Lung (tissue), 12 donors: Measurements from ENCODE around the gene EHMT1. TPM values are rescaled to one million over a fixed set of nuclear protein-coding genes. Genes with fewer than 3 reads are reported as not detected.

Experiments
- ATAC-seq: fragments of 200-7000 bp; cut with Tn5 transposase; one replicate; pipeline ENCODE4 v1.9.1; 2020; ENCODE audit warnings: moderate number of reproducible peaks; ENCODE audit not compliant: insufficient read depth, low FRiP score
- DNase-seq, 3 donors: peaks; one replicate each; pipeline ENCODE4 v3.0.0-alpha.2; 2013 to 2017
- H3K27ac ChIP-seq, 2 donors: one replicate each; pipeline ENCODE4 v1.5.1; 2013; ENCODE audit warnings: mild to moderate bottlenecking in 2 of 2, moderate library complexity in 2 of 2, control low read depth in 1 of 2, inconsistent platforms in 1 of 2, low read depth in 1 of 2, low read length in 1 of 2
- H3K27me3 ChIP-seq, 3 donors: one replicate each; pipeline ENCODE4 v1.5.1; 2013; ENCODE audit warnings: low read length in 2 of 3; ENCODE audit not compliant: control insufficient read depth in 3 of 3, insufficient read depth in 3 of 3
- H3K36me3 ChIP-seq, 4 donors: one replicate each; pipeline ENCODE4 v1.5.1; 2013; ENCODE audit warnings: low read length in 4 of 4, mild to moderate bottlenecking in 1 of 4, moderate library complexity in 1 of 4; ENCODE audit not compliant: control insufficient read depth in 4 of 4, insufficient read depth in 4 of 4
- H3K4me1 ChIP-seq, 5 donors: one replicate each; pipeline ENCODE4 v1.5.1; 2013; ENCODE audit warnings: low read length in 5 of 5, mild to moderate bottlenecking in 2 of 5, moderate library complexity in 1 of 5; ENCODE audit not compliant: control insufficient read depth in 5 of 5, insufficient read depth in 5 of 5
- H3K4me3 ChIP-seq: one replicate; pipeline ENCODE4 v1.5.1; 2013; ENCODE audit warnings: mild to moderate bottlenecking, control low read depth, moderate library complexity
- H3K9ac ChIP-seq, 2 donors: one replicate each; pipeline ENCODE4 v1.5.1; 2013; ENCODE audit warnings: low read length in 2 of 2, control low read depth in 1 of 2; ENCODE audit not compliant: insufficient read depth in 1 of 2
- H3K9me3 ChIP-seq, 4 donors: one replicate each; pipeline ENCODE4 v1.5.1; 2013; ENCODE audit warnings: low read length in 3 of 4, mild to moderate bottlenecking in 1 of 4, moderate library complexity in 1 of 4; ENCODE audit not compliant: control insufficient read depth in 4 of 4, insufficient read depth in 3 of 4
- WGBS, 2 donors: extraction: QIAGEN DNeasy Blood & Tissue Kit; methylation state at CpG; one replicate each; pipeline ENCODE4 v1.1.7; 2013; 5-methylcytosine and 5-hydroxymethylcytosine counted together
- polyA plus RNA-seq, 2 donors: library from polyadenylated mRNA; stranded (reverse); fragments of 200-250 nt; gene quantifications; one replicate each; pipeline ENCODE4 v1.2.1, GENCODE V29; 2013
- total RNA-seq, 2 donors: library from RNA; depleted of rRNA in 1 of 2; stranded (reverse); fragments of >200 nt in 1 of 2; gene quantifications; one replicate each; pipeline ENCODE4 v1.2.1, GENCODE V29; 2014 to 2021
- TF ChIP-seq, protein P1 (sequence below): IDR thresholded peaks from 2 replicates; pipeline ENCODE4 v1.5.1; 2012; ENCODE audit warnings: mild to moderate bottlenecking; ENCODE audit errors: control extremely low read depth, extremely low read depth
- donor health status: control.
- donor health status: control.
- donor health status: Bipolar disorder and iron deficiency.
- donor health status: healthy.
- donor health status: DM: yes; HTN: yes; CAD: no.

The EHMT1 gene
- total and polyA plus RNA-seq, 4 donors = 32.2 to 91.5 (median 58.1) TPM

DNA sequence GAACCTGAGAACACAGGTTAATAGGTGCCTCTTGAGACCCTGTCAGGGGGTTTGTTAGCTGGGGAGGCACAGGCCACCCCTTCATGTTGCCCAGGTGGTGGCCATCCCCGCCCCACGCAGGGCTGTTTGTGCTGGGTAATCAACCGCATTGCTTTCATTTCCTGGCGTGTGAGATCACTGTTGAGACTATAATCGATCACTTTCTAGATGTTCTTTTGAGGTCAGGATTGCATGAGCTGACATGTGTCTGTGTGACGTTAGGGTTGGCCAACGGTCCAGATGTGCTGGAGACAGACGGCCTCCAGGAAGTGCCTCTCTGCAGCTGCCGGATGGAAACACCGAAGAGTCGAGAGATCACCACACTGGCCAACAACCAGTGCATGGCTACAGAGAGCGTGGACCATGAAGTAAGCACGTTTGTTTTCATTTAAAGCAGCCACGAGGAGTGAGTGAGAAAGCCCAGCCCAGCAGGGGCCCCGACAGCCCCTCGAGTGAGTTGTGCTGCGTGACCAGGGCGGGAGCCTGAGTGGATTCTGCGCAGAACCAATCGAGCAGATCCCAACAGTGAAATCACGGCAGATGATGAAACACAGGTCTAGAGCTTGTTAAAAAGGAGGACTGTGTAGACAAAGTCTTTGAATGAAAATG is 143.7 kb downstream of the EHMT1 start:
- Histone ChIP-seq H3K27ac (no peak overlapping the region), H3K4me3 (no peak overlapping the region), H3K9ac (no peak overlapping the region), H3K4me1 (peaks cover 0 to 2% (median 0%) of the 10 kb centered on the region in 5 donors), H3K27me3 (no peaks in the 10 kb centered on the region), H3K9me3 (no peaks in the 10 kb centered on the region), H3K36me3 (peaks cover 7 to 45% (median 40%) of the 10 kb centered on the region in 4 donors)
- TF ChIP-seq, protein P1, sequence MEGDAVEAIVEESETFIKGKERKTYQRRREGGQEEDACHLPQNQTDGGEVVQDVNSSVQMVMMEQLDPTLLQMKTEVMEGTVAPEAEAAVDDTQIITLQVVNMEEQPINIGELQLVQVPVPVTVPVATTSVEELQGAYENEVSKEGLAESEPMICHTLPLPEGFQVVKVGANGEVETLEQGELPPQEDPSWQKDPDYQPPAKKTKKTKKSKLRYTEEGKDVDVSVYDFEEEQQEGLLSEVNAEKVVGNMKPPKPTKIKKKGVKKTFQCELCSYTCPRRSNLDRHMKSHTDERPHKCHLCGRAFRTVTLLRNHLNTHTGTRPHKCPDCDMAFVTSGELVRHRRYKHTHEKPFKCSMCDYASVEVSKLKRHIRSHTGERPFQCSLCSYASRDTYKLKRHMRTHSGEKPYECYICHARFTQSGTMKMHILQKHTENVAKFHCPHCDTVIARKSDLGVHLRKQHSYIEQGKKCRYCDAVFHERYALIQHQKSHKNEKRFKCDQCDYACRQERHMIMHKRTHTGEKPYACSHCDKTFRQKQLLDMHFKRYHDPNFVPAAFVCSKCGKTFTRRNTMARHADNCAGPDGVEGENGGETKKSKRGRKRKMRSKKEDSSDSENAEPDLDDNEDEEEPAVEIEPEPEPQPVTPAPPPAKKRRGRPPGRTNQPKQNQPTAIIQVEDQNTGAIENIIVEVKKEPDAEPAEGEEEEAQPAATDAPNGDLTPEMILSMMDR = no peak
- WGBS, 2 donors = 75 to 81% methylated on average over 21 of the region's 21 CpGs
- DNase-seq (peak; percentile 26 to 67 (median 35)), ATAC-seq (no peak)

DNA sequence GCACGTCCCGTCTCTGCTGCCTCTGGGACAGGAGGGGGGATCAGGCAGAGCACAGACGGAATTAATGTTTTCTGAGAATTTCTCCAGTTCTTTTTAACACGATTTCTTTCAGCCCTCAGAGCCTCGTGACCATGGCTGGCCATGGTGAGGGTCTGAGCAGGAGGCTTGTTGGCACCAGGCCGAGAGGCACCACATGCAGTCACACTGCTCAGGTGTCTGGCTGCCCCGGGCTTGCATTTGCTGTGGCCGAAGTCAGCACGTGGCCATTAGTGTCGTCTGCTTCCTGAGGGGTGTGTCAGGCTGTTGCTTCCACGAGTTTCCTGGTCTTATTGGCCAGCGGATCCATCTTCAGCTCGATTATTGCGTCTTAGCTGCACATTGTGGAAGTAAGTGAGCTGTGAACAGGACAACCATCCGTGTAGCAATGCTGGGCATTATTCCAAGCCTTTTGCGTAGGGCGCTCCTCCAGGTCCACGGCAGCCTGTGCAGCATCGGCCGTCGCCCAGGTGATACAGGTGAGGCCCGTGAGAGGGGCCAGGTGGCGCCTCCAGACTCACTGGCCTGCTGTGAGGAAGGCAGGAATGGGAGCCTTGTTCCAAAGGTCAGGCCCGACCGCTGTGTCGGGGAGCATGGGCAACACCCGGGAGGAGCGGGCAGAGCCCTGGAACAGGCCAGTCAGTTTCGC is 144.6 kb downstream of the EHMT1 start:
- Histone ChIP-seq H3K9me3 (no peaks in the 10 kb centered on the region), H3K27ac (no peak overlapping the region), H3K9ac (no peak overlapping the region), H3K4me1 (peaks cover 0 to 2% (median 0%) of the 10 kb centered on the region in 5 donors), H3K36me3 (peaks cover 4 to 40% (median 35%) of the 10 kb centered on the region in 4 donors), H3K4me3 (no peak overlapping the region), H3K27me3 (no peaks in the 10 kb centered on the region)
- ATAC-seq = no peak
- DNase-seq = no peak
- WGBS, 2 donors = 85 to 88% methylated on average over 29 of the region's 29 CpGs
- TF ChIP-seq, protein P1 = no peak

DNA sequence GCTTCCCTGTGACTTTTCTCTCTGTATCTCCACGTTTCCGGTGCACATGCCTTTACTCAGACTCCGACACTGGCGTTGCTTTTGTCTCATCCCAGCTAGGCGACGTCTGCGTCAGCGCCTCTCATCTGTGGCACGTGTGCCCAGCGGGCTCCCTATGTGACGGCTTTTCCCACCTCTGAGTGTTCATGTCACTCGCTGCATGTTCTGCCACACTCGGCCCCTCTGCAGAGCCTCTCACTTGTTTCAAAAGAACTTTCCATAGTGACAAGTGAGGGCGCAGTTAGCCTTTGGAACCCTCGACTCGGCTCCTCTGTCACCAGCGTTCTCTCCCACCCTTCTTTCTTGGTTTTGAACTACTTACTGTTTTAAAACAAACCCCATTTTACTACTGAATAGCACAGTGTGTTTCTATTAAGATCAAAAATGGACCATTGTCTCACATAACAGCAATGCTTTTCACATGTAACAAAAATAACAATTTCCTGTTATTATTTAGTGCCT is 145.4 kb downstream of the EHMT1 start:
- DNase-seq (no peak), ATAC-seq (no peak)
- WGBS, 2 donors = 90 to 91% methylated on average over 17 of the region's 17 CpGs
- H3K27ac ChIP-seq = no peak overlapping the region
- no peaks in the 10 kb centered on the region for H3K27me3 ChIP-seq
- no peaks in the 10 kb centered on the region for H3K9me3 ChIP-seq
- H3K4me1 ChIP-seq = peaks cover 0 to 2% (median 0%) of the 10 kb centered on the region in 5 donors
- TF ChIP-seq, protein P1 = no peak
- peaks cover 3 to 38% (median 32%) of the 10 kb centered on the region in 4 donors for H3K36me3 ChIP-seq
- H3K4me3 ChIP-seq = no peak overlapping the region
- H3K9ac ChIP-seq = no peak overlapping the region
